ENCODE data around the gene KIF4B.
A peak's percentile ranks its signal among the peaks of the same experiment; 100 is the strongest.
"Not testable (repeated sequence)": the region's sequence is repeated elsewhere in the genome, so short reads cannot be mapped to it uniquely, and the experiment has no call there.

Gene KIF4B

DNA sequence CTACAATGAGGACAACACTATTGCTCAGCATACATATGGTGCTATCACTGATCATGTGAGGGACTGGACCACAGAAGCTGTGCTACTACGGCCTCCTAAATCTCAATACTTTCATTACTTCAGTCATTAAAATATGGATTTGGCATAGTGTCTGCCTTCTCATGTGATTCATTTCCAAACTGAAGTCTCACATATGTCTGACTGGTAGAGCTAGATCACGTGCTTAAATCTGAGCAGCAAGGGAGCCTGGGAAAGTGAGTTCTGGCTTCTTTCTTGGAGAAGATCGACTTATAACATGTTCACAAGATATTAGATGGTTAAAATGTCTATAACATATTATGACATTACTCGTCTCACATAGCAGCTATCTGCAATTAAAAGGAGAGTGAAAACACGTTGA, 8.3 kb downstream of the KIF4B start:
- TF ChIP-seq, protein P1, sequence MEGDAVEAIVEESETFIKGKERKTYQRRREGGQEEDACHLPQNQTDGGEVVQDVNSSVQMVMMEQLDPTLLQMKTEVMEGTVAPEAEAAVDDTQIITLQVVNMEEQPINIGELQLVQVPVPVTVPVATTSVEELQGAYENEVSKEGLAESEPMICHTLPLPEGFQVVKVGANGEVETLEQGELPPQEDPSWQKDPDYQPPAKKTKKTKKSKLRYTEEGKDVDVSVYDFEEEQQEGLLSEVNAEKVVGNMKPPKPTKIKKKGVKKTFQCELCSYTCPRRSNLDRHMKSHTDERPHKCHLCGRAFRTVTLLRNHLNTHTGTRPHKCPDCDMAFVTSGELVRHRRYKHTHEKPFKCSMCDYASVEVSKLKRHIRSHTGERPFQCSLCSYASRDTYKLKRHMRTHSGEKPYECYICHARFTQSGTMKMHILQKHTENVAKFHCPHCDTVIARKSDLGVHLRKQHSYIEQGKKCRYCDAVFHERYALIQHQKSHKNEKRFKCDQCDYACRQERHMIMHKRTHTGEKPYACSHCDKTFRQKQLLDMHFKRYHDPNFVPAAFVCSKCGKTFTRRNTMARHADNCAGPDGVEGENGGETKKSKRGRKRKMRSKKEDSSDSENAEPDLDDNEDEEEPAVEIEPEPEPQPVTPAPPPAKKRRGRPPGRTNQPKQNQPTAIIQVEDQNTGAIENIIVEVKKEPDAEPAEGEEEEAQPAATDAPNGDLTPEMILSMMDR (IDR thresholded peaks at IDR 0.05; ENCODE audit: extremely low read depth, insufficient read depth, missing control alignments), result no peak
- in situ Hi-C loops (cut with MboI; ENCODE audit: low pct_unique_long_range_greater_than_20kb, low sequenced_read_pairs, unreplicated experiment), result no loop called here

DNA sequence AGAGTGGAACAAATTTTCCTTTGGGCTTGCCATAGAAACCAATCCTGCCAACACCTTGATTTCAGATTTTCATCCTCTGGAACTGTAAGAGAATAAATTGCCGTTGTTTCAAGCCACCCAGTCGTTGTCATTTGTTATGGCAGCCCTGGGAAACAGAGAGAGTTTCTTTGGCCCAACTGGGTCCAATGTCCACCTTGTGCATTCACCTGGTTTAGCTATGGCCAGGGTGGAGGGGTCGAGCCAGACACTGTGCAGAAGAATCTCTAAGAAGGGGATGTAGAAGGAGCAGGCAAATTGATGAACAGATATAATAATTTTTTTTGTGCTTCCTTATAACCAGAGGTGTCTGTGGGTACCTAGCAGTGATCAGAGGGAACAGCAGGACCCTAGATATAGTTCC, 9.8 kb downstream of the KIF4B start:
- TF ChIP-seq, protein P1 (IDR thresholded peaks at IDR 0.05; ENCODE audit: extremely low read depth, insufficient read depth, missing control alignments), result no peak
- in situ Hi-C loops (cut with MboI; ENCODE audit: low pct_unique_long_range_greater_than_20kb, low sequenced_read_pairs, unreplicated experiment), result no loop called here
- no peak for DNase-seq (ENCODE audit: low spot score)

More for the DNA sequence above, 8.3 kb downstream of the KIF4B start:
- DNase-seq (ENCODE audit: low spot score), result no peak

DNA sequence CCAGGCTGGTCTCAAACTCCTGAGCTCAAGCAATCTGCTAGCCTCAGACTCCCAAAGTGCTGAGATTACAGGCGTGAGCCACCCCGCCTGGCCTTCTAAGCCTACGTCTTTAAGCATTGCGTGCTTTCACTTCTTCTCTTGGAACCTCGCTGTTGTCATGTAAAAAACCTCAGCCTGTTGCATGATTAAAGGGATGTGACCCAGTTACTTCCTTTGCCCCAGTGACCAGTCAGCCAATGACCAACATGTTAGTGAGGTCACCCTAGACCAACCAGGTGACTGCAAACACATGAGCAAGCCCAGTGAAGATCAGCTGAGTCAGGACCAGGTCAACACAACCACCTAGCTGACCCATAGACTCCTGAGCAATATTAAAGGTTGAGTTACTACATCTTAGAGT, 10.5 kb downstream of the KIF4B start:
- in situ Hi-C loops (cut with MboI; ENCODE audit: low pct_unique_long_range_greater_than_20kb, low sequenced_read_pairs, unreplicated experiment), result no loop called here
- TF ChIP-seq, protein P1 (IDR thresholded peaks at IDR 0.05; ENCODE audit: extremely low read depth, insufficient read depth, missing control alignments), result no peak
- no peak for DNase-seq (ENCODE audit: low spot score)

DNA sequence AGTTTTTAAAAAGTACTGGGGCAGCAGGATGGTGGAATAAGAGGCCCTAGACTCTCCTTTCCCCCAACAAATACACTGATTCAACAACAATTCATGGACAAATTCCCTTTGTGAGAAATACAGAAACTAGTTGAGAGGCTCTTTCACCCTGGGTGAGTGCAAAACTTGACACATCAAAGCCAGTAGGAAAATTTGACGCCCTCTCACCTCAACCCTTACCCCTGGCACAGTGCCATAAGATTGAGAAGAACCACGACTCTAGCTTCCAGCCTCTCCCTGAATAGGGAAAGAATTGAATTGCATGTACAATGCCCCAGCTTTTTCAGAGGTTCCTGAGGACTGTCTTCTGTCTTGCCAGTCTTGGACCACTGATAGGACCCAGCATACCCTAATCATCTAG, 12.3 kb downstream of the KIF4B start:
- TF ChIP-seq, protein P1 (IDR thresholded peaks at IDR 0.05; ENCODE audit: extremely low read depth, insufficient read depth, missing control alignments), result no peak
- DNase-seq (ENCODE audit: low spot score), result no peak
- in situ Hi-C loops (cut with MboI; ENCODE audit: low pct_unique_long_range_greater_than_20kb, low sequenced_read_pairs, unreplicated experiment), result loop anchor here (25.0 kb wide), 1 partner anchor 389 kb away; no protein-coding TSS in a partner anchor

DNA sequence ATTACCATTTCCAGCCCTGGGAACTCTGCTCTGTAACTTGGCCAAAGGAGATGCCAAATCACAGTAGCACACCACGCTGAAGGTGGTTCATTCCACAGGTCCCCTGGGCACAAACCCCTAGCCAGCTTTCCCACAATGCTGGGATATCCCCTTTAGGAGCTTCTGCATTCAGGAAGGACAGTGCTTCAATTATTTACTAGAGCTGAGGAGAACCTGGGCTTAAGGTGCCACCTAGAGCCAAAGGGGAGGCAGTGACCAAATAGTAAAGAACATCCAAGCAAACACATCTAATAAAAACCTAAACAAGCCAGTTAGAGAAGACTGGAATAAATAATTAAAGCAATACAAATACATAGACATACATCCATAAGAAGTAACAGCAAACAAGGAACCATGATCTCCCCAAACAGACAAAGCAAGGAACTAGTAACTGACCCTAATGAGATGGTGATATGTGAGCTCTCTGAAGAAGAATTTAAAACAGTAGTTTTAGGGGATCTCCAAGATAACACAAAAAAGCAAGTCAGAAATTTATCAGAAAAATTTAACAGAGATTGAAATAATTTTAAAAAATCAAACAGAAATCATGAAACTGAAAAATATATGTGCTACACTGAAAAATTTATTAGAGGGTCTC, 14.6 kb downstream of the KIF4B start:
- TF ChIP-seq, protein P1 (IDR thresholded peaks at IDR 0.05; ENCODE audit: extremely low read depth, insufficient read depth, missing control alignments), result peak; percentile 36
- DNase-seq (ENCODE audit: low spot score), result no peak
- in situ Hi-C loops (cut with MboI; ENCODE audit: low pct_unique_long_range_greater_than_20kb, low sequenced_read_pairs, unreplicated experiment), result loop anchor here (25.0 kb wide), 1 partner anchor 391 kb away; no protein-coding TSS in a partner anchor

DNA sequence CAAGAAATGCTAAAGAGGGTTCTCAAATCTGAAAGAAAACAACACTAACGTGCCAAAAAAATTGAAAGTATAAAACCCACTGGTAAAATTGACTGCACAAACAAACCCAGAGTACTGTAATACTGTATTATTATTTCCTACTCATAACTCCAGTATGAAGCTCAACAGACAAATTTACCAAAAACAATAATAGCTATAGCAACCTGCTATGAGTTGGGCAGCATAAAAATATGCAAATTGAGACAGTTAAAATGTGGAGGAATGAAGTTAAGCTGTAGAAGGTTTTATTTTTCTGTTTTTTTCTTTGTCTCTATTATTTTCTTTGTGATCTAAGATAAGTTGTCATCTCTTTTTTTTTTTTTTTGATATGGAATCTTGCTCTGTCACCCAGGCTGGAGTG, 15.7 kb downstream of the KIF4B start:
- no peak for DNase-seq (ENCODE audit: low spot score)
- in situ Hi-C loops (cut with MboI; ENCODE audit: low pct_unique_long_range_greater_than_20kb, low sequenced_read_pairs, unreplicated experiment), result loop anchor here (25.0 kb wide), 1 partner anchor 392 kb away; no protein-coding TSS in a partner anchor
- TF ChIP-seq, protein P1 (IDR thresholded peaks at IDR 0.05; ENCODE audit: extremely low read depth, insufficient read depth, missing control alignments), result no peak

DNA sequence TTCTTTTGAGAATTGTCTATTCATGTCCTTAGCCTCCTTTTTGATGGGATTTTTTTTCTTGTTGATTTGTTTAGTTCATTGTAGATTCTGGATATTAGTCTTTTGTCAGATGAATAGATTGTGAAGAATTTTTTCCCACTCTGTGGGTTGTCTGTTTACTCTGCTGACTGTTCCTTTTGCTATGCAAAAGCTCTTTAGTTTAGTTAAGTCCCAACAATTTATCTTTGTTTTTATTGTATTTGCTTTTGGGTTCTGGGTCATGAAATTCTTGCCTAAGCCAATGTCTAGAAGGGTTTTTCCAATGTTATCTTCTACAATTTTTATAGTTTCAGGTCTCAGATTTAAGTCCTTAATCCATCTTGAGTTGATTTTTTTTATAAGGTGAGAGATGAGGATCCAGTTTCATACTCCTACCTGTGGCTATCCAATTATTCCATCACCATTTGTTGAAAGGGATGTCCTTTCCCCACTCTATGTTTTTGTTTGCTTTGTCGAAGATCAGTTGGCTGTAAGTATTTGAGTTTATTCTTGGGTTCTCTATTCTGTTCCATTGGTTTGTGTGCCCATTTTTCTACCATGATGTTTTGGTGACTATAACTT, 20.7 kb downstream of the KIF4B start:
- in situ Hi-C loops (cut with MboI; ENCODE audit: low pct_unique_long_range_greater_than_20kb, low sequenced_read_pairs, unreplicated experiment), result loop anchor here (25.0 kb wide), 1 partner anchor 397 kb away; no protein-coding TSS in a partner anchor
- DNase-seq (ENCODE audit: low spot score), result not testable (repeated sequence)

DNA sequence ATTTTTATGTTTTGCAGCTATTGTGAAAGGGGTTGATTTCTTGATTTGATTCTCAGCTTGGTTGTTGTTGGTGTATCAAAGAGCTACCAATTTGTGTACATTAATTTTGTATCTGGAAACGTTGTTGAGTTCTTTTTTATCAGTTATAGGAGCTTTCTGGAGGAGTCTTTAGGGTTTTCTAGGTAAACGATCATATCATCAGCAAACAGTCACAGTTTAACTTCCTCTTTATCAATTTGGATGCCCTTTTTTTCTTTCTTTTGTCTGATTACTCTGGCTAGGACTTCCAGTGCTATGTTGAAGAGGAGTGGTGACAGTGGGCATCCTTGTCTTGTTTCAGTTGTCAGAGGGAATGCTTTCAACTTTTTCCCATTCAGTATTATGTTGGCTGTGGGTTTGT, 21.5 kb downstream of the KIF4B start:
- in situ Hi-C loops (cut with MboI; ENCODE audit: low pct_unique_long_range_greater_than_20kb, low sequenced_read_pairs, unreplicated experiment), result loop anchor here (25.0 kb wide), 1 partner anchor 398 kb away; no protein-coding TSS in a partner anchor
- DNase-seq (ENCODE audit: low spot score), result not testable (repeated sequence)
